SH-SY5Y (cell line): ENCODE measurements around the gene TBC1D22A.

ENCODE experiments used
- GATA2 ChIP-seq: IDR thresholded peaks from 2 replicates; pipeline ENCODE4 v1.6.1; 2011; ENCODE audit warnings: mild to moderate bottlenecking, low read depth, low read length
- GATA3 ChIP-seq: IDR thresholded peaks from 2 replicates; pipeline ENCODE4 v1.6.1; 2011; ENCODE audit warnings: low read depth, mild to moderate bottlenecking, low read length, moderate library complexity

DNA sequence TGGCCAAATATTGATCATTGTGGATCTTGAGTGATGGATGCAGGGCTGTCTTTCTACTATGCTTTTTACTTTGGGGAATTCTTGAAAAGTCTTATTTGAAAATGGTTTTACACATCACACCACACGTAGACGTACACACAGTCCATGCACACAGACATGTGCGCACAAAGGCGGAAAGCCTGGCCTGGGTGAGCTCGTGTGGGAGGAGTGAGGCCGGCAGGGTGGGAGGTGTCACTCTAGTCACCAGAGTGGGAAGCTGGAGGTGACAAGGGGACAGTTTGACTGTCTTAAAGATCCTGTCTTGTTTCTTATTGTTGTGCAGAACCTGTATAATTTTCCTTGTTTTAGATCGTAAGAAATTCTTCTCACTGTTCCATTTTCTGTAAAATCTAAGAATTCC lies 326.9 kb downstream of the TBC1D22A start:
- TF ChIP-seq GATA3 (no peak), GATA2 (no peak)
